HL-60 (cell line): Measurements from ENCODE around the gene VPS35L.

Experiments
- DNase-seq, 2 experiments: peaks; one replicate each; pipeline ENCODE4 v3.0.0-alpha.2; 2010 to 2020; ENCODE audit warnings: low read depth in 1 of 2, low spot score in 1 of 2
- H3K27ac ChIP-seq: fragments of 250-450 bp; sonication (Bioruptor Pico); replicated peaks from 2 replicates; pipeline ENCODE4 v1.5.1; 2020; ENCODE audit warnings: mild to moderate bottlenecking, moderate library complexity
- H3K27me3 ChIP-seq: fragments of 250-450 bp; sonication (Bioruptor Pico); 2 replicates; pipeline ENCODE4 v1.5.1; 2021; ENCODE audit warnings: mild to moderate bottlenecking, moderate library complexity; ENCODE audit not compliant: insufficient read depth, poor library complexity, severe bottlenecking
- H3K4me3 ChIP-seq: replicated peaks from 2 replicates; pipeline ENCODE4 v1.5.1; 2011; ENCODE audit warnings: mild to moderate bottlenecking, control low read depth, low read length; ENCODE audit not compliant: insufficient read depth
- CTCF ChIP-seq: IDR thresholded peaks from one replicate; pipeline ENCODE4 v1.5.1; 2011; ENCODE audit warnings: low read length, control low read depth, inconsistent platforms; ENCODE audit not compliant: insufficient read depth
- GABPA ChIP-seq: IDR thresholded peaks from 2 replicates; pipeline ENCODE4 v1.6.1; 2012; ENCODE audit warnings: low read depth
- POLR2AphosphoS5 ChIP-seq: IDR thresholded peaks from 2 replicates; pipeline ENCODE4 v1.6.1; 2012; ENCODE audit warnings: low read depth
- REST ChIP-seq: IDR thresholded peaks from 2 replicates; pipeline ENCODE4 v1.6.1; 2012; ENCODE audit warnings: low read depth; ENCODE audit not compliant: insufficient replicate concordance
- SPI1 ChIP-seq: IDR thresholded peaks from 2 replicates; pipeline ENCODE4 v1.6.1; 2012; ENCODE audit warnings: low read depth, mild to moderate bottlenecking, borderline replicate concordance

VPS35L gene

GRCh38 chr16:19657831-19658230, 102.3 kb downstream of the VPS35L start:
- H3K27me3 ChIP-seq = no peaks in the 10 kb centered on the region
- no peak for DNase-seq
- no peak overlapping the region for H3K4me3 ChIP-seq
- no peak for TF ChIP-seq SPI1
- no peak for TF ChIP-seq POLR2AphosphoS5
- TF ChIP-seq GABPA = no peak
- no peak for TF ChIP-seq CTCF
- no peak for TF ChIP-seq REST
- no peak overlapping the region for H3K27ac ChIP-seq

- Histone ChIP-seq H3K4me3 (no peak overlapping the region), H3K27ac (no peak overlapping the region), H3K27me3 (no peaks in the 10 kb centered on the region)
- no peak for DNase-seq
- TF ChIP-seq CTCF = no peak
- no peak for TF ChIP-seq POLR2AphosphoS5
- no peak for TF ChIP-seq GABPA
- TF ChIP-seq REST = no peak
- TF ChIP-seq SPI1 = no peak
These were observed 104.1 kb downstream of the VPS35L start for GRCh38 chr16:19659554-19659953.

- no peak for TF ChIP-seq REST
- no peak for TF ChIP-seq SPI1
- TF ChIP-seq CTCF = no peak
- TF ChIP-seq POLR2AphosphoS5 = no peak
- TF ChIP-seq GABPA = no peak
- H3K4me3 ChIP-seq = no peak overlapping the region
- DNase-seq = no peak
- H3K27ac ChIP-seq = no peak overlapping the region
- H3K27me3 ChIP-seq = no peaks in the 10 kb centered on the region
These were observed 104.9 kb downstream of the VPS35L start for GRCh38 chr16:19660432-19660831.
